Smooth muscle cell (in vitro differentiated cells): ENCODE results near the gene RPL26. TPM values are rescaled to one million over a fixed set of nuclear protein-coding genes. Genes with fewer than 3 reads are reported as not detected.
A peak's percentile ranks its signal among the peaks of the same experiment; 100 is the strongest.

Experiments
- DNase-seq: peaks from one replicate; lab custom pipeline; 2025; ENCODE audit not compliant: unreplicated experiment; lab: John Stamatoyannopoulos, UW
- H2AFZ ChIP-seq: fragments of 200-600 bp; sonication (generic); 2 replicates; pipeline ENCODE4 v1.6.0; 2016; ENCODE audit warnings: antibody characterized with exemption, low read depth, mild to moderate bottlenecking
- H3F3A ChIP-seq: fragments of 200-600 bp; sonication (generic); 2 replicates; pipeline ENCODE4 v1.6.0; 2017; ENCODE audit warnings: antibody characterized with exemption, low read depth
- H3K27ac ChIP-seq: fragments of 200-600 bp; sonication (generic); 2 replicates; pipeline ENCODE4 v1.5.1; 2016; ENCODE audit warnings: low read depth, mild to moderate bottlenecking
- H3K27me3 ChIP-seq: fragments of 200-600 bp; sonication (generic); 2 replicates; pipeline ENCODE4 v1.6.1; 2016; ENCODE audit warnings: low read depth, mild to moderate bottlenecking
- H3K36me3 ChIP-seq: fragments of 200-600 bp; sonication (generic); 2 replicates; pipeline ENCODE4 v1.5.1; 2016; ENCODE audit warnings: low read depth
- H3K4me1 ChIP-seq: fragments of 200-600 bp; sonication (generic); 2 replicates; pipeline ENCODE4 v1.5.1; 2016; ENCODE audit warnings: low read depth
- H3K4me2 ChIP-seq: fragments of 200-600 bp; sonication (generic); 2 replicates; pipeline ENCODE4 v1.6.0; 2016; ENCODE audit warnings: mild to moderate bottlenecking
- H3K4me3 ChIP-seq: fragments of 200-600 bp; sonication (generic); 2 replicates; pipeline ENCODE4 v1.5.1; 2016; ENCODE audit warnings: mild to moderate bottlenecking
- H3K79me2 ChIP-seq: fragments of 200-600 bp; sonication (generic); 2 replicates; pipeline ENCODE4 v1.6.0; 2016; ENCODE audit warnings: low read depth, mild to moderate bottlenecking
- H3K9ac ChIP-seq: fragments of 200-600 bp; sonication (generic); 2 replicates; pipeline ENCODE4 v1.6.0; 2016; ENCODE audit warnings: low read depth
- H3K9me3 ChIP-seq: fragments of 200-600 bp; sonication (generic); replicated peaks from 2 replicates; pipeline ENCODE4 v1.5.1; 2016; ENCODE audit warnings: low read depth
- H4K20me1 ChIP-seq: fragments of 200-600 bp; sonication (generic); 2 replicates; pipeline ENCODE4 v1.6.0; 2016; ENCODE audit warnings: low read depth
- WGBS: methylation state at CpG from one replicate; pipeline ENCODE4 v1.1.7; 2016; ENCODE audit warnings: low lambda C conversion rate; 5-methylcytosine and 5-hydroxymethylcytosine counted together
- polyA plus RNA-seq: library from polyadenylated mRNA; unstranded; fragments of >200 nt; fragmentation: Nextera tagmentation; extraction: Ambion mirVana; gene quantifications from 2 replicates; pipeline ENCODE4 v1.2.1, GENCODE V29; 2016
- total RNA-seq: library from RNA; depleted of rRNA; stranded (reverse); fragments of >200 nt; gene quantifications from 2 replicates; pipeline ENCODE4 v1.2.3, GENCODE V29; 2014
- TF ChIP-seq, protein P1 (sequence below): fragments of 200-600 bp; sonication (generic); IDR thresholded peaks from 2 replicates; pipeline ENCODE4 v1.5.1; 2017; ENCODE audit warnings: borderline replicate concordance, mild to moderate bottlenecking, antibody characterized with exemption; ENCODE audit not compliant: insufficient read depth, poor library complexity, severe bottlenecking

Gene RPL26
- total and polyA plus RNA-seq, 2 experiments from 2014 or later, result 367 to 3,533 TPM

DNA sequence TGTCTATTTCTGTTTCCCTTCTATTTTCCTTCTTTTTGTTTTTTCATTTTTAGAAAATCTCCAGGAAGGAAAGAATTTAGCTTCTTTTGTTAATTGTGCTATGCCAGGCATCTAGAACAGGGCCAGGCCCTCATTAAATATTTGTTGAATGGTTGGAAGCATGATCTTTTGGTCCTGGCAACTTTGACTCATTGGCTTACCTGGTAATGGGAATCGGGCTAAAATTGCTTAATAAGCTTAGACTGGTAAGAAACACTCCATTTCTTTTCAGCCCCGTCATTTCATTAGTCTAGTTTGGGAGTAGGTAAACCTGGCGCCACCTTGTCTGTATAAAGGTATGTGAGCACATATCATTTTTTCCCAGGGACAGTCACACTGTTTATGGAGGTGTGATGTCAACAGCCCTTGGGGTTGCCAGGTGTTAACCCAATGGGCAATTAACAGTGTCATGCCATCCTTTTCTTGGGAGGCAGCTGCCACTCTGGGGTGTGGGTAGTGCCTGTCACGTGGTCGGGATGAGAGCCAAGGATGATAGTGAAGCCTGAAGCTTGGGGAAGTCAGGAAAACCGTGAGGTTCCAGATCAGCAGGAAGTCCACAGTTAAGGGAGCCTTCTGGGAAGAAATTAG, 43.2 kb upstream of the RPL26 start:
- Histone ChIP-seq H3K4me3 (no peak overlapping the region), H3K36me3 (no peaks in the 10 kb centered on the region), H3K79me2 (no peaks in the 10 kb centered on the region), H3K27me3 (no peaks in the 10 kb centered on the region), H4K20me1 (no peaks in the 10 kb centered on the region), H2AFZ (no peak overlapping the region), H3F3A (no peaks in the 10 kb centered on the region), H3K4me1 (no peaks in the 10 kb centered on the region), H3K9ac (no peak overlapping the region), H3K9me3 (no peaks in the 10 kb centered on the region), H3K27ac (no peak overlapping the region), H3K4me2 (no peak overlapping the region)
- no peak for DNase-seq
- 91% methylated on average over 6 of the region's 6 CpGs for WGBS
- TF ChIP-seq, protein P1, sequence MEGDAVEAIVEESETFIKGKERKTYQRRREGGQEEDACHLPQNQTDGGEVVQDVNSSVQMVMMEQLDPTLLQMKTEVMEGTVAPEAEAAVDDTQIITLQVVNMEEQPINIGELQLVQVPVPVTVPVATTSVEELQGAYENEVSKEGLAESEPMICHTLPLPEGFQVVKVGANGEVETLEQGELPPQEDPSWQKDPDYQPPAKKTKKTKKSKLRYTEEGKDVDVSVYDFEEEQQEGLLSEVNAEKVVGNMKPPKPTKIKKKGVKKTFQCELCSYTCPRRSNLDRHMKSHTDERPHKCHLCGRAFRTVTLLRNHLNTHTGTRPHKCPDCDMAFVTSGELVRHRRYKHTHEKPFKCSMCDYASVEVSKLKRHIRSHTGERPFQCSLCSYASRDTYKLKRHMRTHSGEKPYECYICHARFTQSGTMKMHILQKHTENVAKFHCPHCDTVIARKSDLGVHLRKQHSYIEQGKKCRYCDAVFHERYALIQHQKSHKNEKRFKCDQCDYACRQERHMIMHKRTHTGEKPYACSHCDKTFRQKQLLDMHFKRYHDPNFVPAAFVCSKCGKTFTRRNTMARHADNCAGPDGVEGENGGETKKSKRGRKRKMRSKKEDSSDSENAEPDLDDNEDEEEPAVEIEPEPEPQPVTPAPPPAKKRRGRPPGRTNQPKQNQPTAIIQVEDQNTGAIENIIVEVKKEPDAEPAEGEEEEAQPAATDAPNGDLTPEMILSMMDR, result no peak

DNA sequence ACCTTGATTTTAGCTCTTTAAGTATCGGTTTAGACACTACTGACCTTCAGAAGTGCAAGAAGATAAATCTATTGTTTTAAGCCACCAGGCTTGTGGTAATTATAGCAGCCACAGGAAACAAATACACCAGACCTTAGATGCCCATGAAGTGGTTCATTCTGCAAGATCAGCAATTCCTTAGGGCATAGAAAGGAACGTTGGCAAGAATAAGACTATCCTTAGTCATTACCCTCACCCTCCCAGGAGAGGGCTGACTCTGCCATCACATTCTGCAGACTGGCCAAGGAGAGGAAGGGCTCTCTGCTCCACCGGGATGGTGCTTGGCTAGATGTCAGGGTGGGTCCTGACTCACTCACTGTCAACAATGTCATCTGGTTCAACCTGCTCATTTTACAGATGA, 38.6 kb upstream of the RPL26 start:
- no peak overlapping the region for H3K4me2 ChIP-seq
- no peaks in the 10 kb centered on the region for H3K36me3 ChIP-seq
- H3K4me3 ChIP-seq, result no peak overlapping the region
- H3K79me2 ChIP-seq, result no peaks in the 10 kb centered on the region
- H3F3A ChIP-seq, result no peaks in the 10 kb centered on the region
- H4K20me1 ChIP-seq, result no peaks in the 10 kb centered on the region
- H3K9ac ChIP-seq, result no peak overlapping the region
- H3K27ac ChIP-seq, result no peak overlapping the region
- TF ChIP-seq, protein P1, result no peak
- no peak overlapping the region for H2AFZ ChIP-seq
- no peak for DNase-seq
- no peaks in the 10 kb centered on the region for H3K27me3 ChIP-seq
- no peaks in the 10 kb centered on the region for H3K4me1 ChIP-seq
- H3K9me3 ChIP-seq, result no peaks in the 10 kb centered on the region
- 62% methylated on average over 3 of the region's 3 CpGs for WGBS

DNA sequence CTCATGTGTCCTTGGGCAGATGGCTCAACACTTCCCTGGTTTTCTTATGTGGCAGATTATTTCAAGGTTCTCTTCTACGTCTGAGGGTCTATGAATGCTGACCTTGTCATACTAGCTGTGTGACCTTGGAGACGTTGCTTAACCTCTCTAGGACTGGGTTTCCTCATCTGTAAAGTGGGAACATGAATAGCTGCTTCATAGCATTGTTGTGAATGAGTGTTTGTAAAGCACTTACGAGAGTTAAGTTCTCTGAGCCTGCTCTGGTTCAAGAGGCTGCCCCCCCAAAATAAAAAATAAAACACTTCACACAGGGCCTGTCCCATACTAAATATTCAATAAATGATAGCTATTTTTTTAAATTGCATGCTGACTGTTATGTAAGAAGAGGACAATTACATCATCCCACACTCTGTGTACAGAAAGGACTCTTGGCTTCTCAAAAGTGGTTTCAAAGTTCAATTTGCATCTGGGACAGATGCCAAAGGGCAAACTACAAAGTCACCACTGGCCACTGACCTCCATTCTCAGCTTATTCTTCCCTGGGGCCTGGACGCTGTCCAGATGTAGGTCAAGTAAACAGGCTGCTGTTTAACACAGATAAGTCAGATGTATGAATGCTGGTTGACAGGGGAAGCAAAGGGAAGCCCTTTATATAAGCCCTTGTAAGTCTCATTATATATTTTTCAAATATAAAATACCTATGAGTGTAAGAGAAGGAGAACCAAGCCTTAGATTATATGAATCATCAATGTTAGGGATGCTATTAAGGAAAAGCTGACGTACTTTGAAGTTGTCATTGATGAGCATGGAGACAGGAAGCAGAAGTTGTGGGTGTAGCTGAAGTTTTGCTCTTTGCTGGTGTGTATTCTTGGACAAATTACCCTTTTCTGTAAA, 37.3 kb upstream of the RPL26 start:
- H3K9ac ChIP-seq, result no peak overlapping the region
- H3F3A ChIP-seq, result no peaks in the 10 kb centered on the region
- H3K9me3 ChIP-seq, result no peaks in the 10 kb centered on the region
- H2AFZ ChIP-seq, result no peak overlapping the region
- WGBS, result 57% methylated on average over 5 of the region's 5 CpGs
- DNase-seq, result no peak
- no peaks in the 10 kb centered on the region for H3K79me2 ChIP-seq
- no peaks in the 10 kb centered on the region for H3K27me3 ChIP-seq
- peak overlapping the region; percentile 14 for H3K27ac ChIP-seq
- TF ChIP-seq, protein P1, result no peak
- no peak overlapping the region for H3K4me3 ChIP-seq
- H3K36me3 ChIP-seq, result no peaks in the 10 kb centered on the region
- no peak overlapping the region for H3K4me2 ChIP-seq
- no peaks in the 10 kb centered on the region for H3K4me1 ChIP-seq
- H4K20me1 ChIP-seq, result no peaks in the 10 kb centered on the region

DNA sequence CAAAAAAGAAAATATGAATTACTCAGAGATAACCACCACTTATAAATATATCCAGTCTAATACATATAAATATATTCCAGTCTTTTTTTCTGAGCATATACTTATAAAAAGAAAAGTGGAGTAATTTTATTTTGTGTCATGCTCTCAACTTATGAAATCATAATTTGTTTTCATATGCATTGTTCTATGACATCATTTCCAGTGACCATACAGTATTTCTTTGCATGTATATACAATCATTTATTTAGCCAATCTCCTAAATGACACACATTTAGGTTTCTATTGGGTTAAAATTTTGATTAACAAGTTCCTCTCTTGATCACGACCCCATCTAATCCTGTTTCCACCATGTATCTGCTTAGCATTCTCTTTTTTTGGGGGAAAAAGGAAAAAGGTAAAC, 36.3 kb upstream of the RPL26 start:
- H3K27ac ChIP-seq, result no peak overlapping the region
- DNase-seq, result no peak
- H3K36me3 ChIP-seq, result no peaks in the 10 kb centered on the region
- no peaks in the 10 kb centered on the region for H3K79me2 ChIP-seq
- no peaks in the 10 kb centered on the region for H3F3A ChIP-seq
- no peaks in the 10 kb centered on the region for H3K4me1 ChIP-seq
- no peak overlapping the region for H2AFZ ChIP-seq
- no peak overlapping the region for H3K4me2 ChIP-seq
- no peaks in the 10 kb centered on the region for H3K27me3 ChIP-seq
- WGBS, result 97% methylated on average over 1 of the region's 1 CpG
- H3K9me3 ChIP-seq, result no peaks in the 10 kb centered on the region
- TF ChIP-seq, protein P1, result no peak
- H3K4me3 ChIP-seq, result no peak overlapping the region
- H4K20me1 ChIP-seq, result no peaks in the 10 kb centered on the region
- H3K9ac ChIP-seq, result no peak overlapping the region
